ENCODE measurements around the gene MYL5.
"Not testable (repeated sequence)": the region's sequence is repeated elsewhere in the genome, so short reads cannot be mapped to it uniquely, and the experiment has no call there.

Gene MYL5

DNA sequence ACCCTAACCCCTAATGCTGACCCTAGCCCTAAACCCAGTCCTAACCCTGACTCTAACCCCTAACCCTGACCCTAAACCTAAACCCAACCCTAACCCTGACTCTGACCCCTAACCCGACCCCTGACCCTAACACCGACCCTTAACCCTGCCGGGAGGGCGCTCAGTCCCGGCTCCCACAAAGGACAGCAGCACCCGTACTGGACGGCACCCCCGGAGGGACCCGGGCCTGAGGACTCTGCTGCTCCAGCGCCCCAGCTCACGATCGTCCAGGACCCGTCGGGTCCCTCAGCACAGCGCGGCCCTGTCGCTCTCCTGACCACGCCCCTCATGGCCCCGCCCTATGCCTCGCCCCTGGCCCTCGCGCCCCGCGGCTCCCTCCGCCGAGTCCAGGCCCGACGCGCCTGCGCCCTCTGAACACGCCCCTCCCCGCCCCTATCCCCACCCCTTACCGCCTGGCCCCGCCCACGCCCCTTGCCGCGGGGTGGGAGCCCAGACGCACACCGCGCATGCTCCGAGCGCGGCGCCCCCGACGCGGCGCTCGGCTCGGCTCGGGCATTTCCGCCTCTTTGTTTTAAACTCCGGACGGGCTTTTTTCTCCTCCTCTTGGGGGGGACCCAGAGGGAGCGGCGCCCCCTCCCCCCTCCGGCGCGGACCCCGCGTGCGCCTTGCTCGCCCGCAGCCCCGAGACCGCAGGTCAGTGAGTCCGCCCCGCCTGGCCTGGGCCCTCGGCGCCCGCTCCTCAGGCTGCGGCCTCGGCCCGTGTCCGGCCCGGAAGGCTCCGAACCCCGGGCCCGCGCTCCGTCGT is 31.1 kb downstream of the MYL5 start, which contains the start of gene PCGF3:
PCGF3 (plus strand) TSS at position 555 of the 805 bp plus-strand sequence. CDS start 27,849 bp downstream, outside the sequence.
- peak; percentile 95 to 98 (median 95) for DNase-seq (ENCODE audit: low read depth in 3 of 3)

DNA sequence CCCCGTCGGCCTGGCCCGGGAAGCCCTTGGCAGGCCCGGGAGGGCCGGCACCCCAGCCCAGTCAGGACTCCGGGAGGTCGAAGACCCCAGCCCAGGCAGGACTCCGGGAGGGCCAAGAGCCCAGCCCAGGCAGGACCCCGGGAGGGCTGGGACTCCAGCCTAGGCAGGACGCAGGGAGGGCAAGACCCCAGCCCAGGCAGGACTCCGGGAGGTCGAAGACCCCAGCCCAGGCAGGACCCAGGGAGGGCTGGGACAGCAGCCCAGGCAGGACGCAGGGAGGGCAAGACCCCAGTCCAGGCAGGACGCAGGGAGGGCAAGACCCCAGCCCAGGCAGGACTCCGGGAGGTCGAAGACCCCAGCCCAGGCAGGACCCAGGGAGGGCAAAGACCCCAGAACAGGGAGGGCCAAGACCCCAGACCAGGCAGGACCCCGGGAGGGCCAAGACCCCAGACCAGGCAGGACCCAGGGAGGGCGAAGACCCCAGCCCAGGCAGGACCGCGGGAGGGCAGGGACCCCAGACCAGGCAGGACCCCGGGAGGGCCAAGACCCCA is 31.8 kb downstream of the MYL5 start:
- not testable (repeated sequence) for DNase-seq (ENCODE audit: low read depth in 3 of 3)

DNA sequence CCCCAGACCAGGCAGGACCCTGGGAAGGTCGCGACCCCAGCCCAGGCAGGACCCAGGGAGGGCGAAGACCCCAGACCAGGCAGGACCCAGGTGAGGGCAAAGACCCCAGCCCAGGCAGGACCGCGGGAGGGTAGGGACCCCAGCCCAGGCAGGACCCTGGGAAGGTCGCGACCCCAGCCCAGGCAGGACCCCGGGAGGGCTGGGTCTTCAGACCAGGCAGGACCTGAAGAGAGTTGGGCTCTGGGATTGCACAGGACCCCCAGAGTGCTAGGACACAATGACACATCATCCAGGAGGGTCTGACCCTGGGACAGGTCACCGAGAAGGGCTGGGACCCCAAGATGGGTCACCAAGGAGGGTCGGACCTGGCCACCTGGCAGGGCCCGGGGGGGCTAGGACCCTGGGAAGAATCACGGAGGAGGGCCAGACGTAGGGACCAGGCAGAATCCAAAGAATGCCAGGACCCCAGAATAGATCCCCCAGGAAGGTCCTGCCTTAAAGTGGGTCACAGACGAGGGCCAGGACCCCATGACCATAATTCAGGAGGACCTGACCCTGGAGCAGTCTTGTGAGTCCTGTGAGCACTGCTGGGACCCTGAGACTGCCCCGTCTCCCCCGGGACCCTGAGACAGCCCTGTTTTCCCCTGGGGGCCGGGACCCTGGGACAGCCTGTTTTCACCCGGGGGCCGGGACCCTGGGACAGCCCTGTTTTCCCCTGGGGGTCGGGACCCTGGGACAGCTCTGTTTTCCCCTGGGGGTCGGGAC is 32.7 kb downstream of the MYL5 start:
- no peak for DNase-seq (ENCODE audit: low read depth in 3 of 3)

GRCh38 chr4:707929-708630 is 33.7 kb downstream of the MYL5 start:
- DNase-seq (ENCODE audit: low read depth in 3 of 3), result no peak

GRCh38 chr4:708631-708933 is 34.2 kb downstream of the MYL5 start:
- no peak for DNase-seq (ENCODE audit: low read depth in 3 of 3)

DNA sequence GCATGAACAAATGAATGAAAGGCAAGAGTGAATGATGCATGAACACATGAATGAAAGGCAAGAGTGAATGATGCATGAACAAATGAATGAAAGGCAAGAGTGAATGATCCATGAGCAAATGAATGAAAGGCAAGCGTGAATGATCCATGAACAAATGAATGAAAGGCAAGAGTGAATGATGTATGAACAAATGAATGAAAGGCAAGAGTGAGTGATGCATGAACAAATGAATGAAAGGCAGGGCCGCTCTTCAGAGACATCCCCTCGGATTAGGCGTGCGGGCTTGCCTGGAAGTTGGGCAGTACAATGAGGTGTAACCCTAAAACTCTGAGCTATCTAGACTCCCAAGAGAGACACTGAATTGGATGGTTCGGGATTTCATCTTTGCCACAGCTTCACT is 35.0 kb downstream of the MYL5 start:
- DNase-seq (ENCODE audit: low read depth in 3 of 3), result no peak

DNA sequence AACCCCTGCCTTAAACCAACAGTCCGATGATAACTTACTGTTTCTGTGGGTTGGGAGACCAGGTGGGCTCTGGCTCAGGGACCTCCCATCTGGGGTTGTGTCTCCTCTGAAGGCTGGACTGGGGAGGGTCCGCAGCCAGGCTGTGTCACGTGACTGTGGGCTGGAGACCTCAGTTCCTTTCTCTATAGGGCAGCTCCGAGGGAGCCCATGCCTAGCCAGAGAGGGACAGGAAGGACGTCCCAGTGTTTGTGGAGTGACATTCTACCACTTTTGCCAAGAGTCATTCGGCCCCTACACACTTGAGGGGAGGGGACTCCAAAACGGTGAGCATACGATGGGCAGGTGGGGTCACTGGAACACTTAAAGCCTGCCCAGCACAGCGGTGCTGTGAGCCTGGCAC is 35.8 kb downstream of the MYL5 start:
- DNase-seq (ENCODE audit: low read depth in 3 of 3), result no peak

- no peak for DNase-seq (ENCODE audit: low read depth in 3 of 3)
Observed at GRCh38 chr4:710916-711315, 36.6 kb downstream of the MYL5 start.

DNA sequence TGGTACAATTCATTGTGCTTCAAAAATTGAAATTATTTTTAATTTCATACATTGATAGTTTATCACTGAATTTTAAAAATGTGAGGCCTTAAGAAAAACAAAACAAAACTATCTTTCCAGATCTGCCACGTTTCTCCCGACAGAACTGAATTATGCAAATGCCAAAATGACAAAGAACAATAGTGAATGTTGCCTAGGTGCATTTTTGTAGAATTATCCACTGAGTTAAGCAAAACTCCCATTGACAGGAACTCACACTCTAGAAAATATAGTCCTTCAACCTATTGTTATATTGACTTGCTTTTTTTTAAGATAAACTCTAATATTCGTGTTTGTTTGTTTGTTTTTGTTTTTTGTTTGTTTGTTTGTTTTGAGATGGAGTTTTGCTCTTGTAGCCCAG is 37.8 kb downstream of the MYL5 start:
- DNase-seq (ENCODE audit: low read depth in 3 of 3), result no peak

DNA sequence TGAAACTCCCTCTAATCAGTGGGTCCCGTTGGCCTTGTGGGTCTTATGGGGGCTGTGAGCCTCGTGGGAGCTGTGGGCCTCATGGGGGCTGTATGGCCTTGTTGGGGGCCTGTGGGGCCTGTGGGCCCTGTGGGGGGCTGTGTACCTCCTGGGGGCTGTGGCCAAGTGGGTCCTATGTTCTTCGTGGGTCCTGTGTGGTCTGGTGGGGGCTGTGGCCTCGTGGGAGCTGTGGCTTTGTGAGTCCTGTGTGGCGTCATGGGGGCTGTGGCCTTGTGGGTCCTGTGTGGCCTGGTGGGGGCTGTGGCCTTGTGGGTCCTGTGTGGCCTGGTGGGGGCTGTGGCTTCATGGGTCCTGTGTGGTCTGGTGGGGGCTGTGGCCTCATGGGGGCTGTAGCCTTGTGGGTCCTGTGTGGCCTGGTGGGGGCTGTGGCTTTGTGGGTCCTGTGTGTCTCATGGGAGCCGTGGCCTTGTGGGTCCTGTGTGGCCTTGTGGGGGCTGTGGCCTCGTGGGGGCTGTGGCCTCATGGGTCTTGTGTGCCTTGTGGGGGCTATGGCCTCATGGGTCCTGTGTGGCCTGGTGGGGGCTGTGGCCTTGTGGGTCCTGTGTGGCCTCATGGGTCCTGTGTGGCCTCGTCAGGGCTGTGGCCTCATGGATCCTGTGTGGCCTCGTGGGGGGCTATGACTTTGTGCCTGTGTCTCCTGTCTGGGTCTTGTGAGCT is 38.7 kb downstream of the MYL5 start:
- no peak for DNase-seq (ENCODE audit: low read depth in 3 of 3)

DNA sequence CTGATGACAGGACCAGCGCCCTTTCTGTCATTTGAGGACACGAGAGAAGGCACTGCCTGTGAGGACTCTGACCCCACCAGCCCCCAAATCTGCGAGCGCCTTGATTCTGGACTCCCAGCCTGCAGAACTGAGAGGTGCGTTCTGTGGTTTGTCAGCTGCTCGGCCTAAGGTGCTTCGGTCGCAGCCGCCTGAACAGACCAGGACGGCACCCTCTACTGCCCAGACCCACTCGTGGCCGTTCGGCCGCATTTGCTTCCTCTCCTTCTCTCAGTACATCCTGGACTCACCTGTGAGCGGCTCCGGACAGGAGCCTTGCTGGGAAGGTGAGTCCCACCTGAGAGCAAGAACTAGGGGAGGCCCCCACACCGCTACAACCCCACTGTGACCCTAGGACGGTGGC is 39.7 kb downstream of the MYL5 start:
- no peak for DNase-seq (ENCODE audit: low read depth in 3 of 3)

- no peak for DNase-seq (ENCODE audit: low read depth in 3 of 3)
Observed at GRCh38 chr4:717601-718320, 43.4 kb downstream of the MYL5 start.

DNA sequence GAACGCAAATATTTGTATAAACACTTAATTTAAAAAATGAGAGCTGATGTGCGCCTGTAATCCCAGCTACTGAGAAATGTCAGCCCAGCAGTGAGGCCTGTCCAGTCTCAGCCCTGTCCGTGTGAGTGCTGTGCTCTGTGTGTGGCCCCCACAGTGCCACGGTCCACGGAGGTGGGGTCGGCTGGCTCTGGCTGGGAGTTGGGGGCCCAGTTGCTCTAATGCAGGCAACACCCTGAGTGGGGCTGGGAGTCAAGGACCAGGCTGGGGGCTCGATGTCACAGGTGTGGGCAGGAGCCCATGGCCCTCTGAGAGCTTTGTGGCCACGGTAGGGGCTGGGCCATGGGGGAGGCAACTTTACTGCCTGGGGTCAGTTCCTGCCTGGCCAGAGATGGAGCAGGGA is 44.1 kb downstream of the MYL5 start:
- no peak for DNase-seq (ENCODE audit: low read depth in 3 of 3)

DNA sequence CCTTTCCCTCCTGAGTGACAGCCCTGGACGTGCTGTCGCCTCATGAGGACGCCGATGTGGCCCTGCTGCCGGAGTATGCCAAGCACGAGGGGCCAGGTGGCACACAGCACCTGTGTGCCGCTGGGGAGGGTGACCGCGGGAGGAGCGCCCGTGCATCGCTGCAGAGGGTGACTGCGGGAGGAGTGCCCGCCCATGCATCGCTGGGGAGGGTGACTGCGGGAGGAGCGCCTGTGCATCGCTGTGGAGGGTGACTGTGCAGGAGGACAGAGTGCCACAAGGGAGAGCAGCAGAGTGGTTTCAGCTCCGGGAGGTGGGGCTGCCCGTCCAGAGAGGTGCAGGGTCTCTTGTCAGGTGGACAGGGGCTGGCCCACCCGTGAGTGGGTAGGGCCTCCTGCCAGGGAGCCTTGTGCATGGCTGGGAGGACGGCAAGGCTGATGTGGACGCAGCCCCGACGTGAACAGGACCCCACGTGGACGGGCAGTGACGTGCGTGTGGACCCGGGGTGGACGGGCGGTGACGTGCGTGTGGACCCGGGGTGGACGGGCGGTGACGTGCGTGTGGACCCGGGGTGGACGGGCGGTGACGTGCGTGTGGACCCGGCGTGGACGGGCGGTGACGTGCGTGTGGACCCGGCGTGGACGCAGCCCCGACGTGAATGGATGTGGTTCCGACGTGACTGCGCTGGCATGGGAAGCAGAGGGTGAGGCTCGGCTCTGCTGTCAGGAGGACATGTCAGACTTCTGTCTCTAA is 45.9 kb downstream of the MYL5 start:
- DNase-seq (ENCODE audit: low read depth in 3 of 3), result no peak

GRCh38 chr4:721261-722168 is 47.2 kb downstream of the MYL5 start:
- no peak for DNase-seq (ENCODE audit: low read depth in 3 of 3)

- no peak for DNase-seq (ENCODE audit: low read depth in 3 of 3)
Observed at GRCh38 chr4:722169-722725, 47.9 kb downstream of the MYL5 start.

DNA sequence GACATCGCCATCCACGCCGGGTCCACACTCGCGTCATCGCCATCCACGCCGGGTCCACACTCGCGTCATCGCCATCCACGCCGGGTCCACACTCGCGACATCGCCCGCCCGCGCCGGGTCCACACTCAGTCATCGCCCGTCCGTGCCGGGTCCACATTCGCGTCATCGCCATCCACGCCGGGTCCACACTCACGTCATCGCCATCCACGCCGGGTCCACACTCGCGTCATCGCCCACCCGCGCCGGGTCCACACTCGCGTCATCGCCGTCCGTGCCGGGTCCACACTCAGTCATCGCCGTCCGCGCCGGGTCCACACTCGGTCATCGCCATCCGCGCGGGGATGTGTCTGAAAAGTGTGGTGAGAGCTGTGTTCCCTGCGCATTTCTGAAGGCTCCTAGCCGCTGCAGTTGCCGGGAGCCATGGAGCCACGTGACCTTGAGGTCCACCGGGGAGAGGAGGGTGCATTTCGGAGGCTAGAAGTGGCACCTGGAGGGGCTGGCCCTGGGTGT is 48.6 kb downstream of the MYL5 start:
- DNase-seq (ENCODE audit: low read depth in 3 of 3), result no peak

GRCh38 chr4:723751-724530 is 49.6 kb downstream of the MYL5 start:
- no peak for DNase-seq (ENCODE audit: low read depth in 3 of 3)
